ENCODE results near the gene CXCL6. TPM values are rescaled to one million over a fixed set of nuclear protein-coding genes. Genes with fewer than 3 reads are reported as not detected.

The CXCL6 gene
- total RNA-seq, 4 donors from 2014 or later, result 2.2 TPM; not detected in 3

- peaks cover 0 to 18% (median 0%) of the 10 kb centered on the region in 4 donors for H3K4me1 ChIP-seq
- no peak overlapping the region for H3K27ac ChIP-seq
- TF ChIP-seq EP300 (IDR thresholded peaks at IDR 0.05), result peak; percentile 57 to 77
- TF ChIP-seq POLR2A (IDR thresholded peaks at IDR 0.05), result no peak
- no peaks in the 10 kb centered on the region for H3K9me3 ChIP-seq
- 61 to 74% methylated on average over 2 of the region's 2 CpGs for WGBS, 2 donors
- H3K36me3 ChIP-seq, result no peaks in the 10 kb centered on the region
- H3K4me3 ChIP-seq, result no peak overlapping the region
- peaks cover 0 to 22% of the 10 kb centered on the region in 2 donors for H3K27me3 ChIP-seq
- no peak for DNase-seq (ENCODE audit: low spot score in 2 of 2)
Observed at GRCh38 chr4:73872316-73873108, 36.0 kb downstream of the CXCL6 start.

DNA sequence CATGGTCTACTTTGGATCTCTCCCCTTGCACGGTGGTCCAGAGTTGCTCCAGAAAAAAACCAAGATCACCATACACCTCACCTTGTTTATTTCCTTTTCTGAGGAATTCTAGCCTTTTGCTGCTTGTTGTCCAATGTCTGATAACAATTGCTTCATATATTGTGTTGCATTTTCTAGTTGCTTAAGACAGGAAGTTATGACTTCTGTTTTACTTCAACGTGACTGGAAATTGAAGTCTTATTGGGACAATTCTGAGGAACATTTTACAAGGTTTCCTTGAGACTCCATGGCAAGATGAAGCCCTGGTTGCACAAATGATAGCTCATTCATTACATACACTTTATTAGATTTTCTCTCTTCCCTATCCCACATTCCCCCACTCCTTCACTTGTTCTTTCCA is 37.9 kb downstream of the CXCL6 start:
- peaks cover 0 to 5% (median 0%) of the 10 kb centered on the region in 4 donors for H3K4me1 ChIP-seq
- H3K27ac ChIP-seq, result no peak overlapping the region
- peaks cover 0 to 17% of the 10 kb centered on the region in 2 donors for H3K27me3 ChIP-seq
- H3K9me3 ChIP-seq, result no peaks in the 10 kb centered on the region
- 77 to 84% methylated on average over 2 of the region's 2 CpGs for WGBS, 2 donors
- TF ChIP-seq EP300 (IDR thresholded peaks at IDR 0.05) (peak in 1 of 2 donors; percentile 39), POLR2A (IDR thresholded peaks at IDR 0.05) (no peak)
- H3K4me3 ChIP-seq, result no peak overlapping the region
- no peaks in the 10 kb centered on the region for H3K36me3 ChIP-seq
- no peak for DNase-seq (ENCODE audit: low spot score in 2 of 2)

DNA sequence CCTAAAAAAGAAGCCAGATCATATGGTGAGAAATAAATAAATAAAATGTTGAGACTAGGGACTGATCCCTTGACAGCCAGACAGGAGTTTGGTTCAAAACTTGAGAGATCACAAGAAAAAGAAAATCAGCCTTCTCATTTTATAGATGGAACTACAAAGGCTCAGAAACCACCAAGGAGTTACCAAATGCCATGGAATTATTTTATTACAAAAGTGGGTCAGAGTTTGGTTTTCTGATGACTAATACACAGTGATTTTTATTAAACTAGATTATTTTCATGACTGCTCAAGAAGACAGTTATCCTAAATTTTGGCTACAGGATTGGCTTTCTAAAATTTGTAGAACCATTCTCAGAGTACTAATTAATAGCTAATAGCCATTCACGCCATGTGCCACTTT is 38.9 kb downstream of the CXCL6 start:
- TF ChIP-seq POLR2A (IDR thresholded peaks at IDR 0.05), result no peak
- H3K36me3 ChIP-seq, result no peaks in the 10 kb centered on the region
- WGBS, 2 donors, result 93 to 97% methylated on average over 1 of the region's 1 CpG

GRCh38 chr4:73883306-73883705 is 46.8 kb downstream of the CXCL6 start:
- no peak overlapping the region for H3K27ac ChIP-seq
- 53 to 63% methylated on average over 1 of the region's 1 CpG for WGBS, 2 donors
- H3K4me1 ChIP-seq, result no peaks in the 10 kb centered on the region

More for the DNA sequence above, 38.9 kb downstream of the CXCL6 start:
- Histone ChIP-seq H3K4me3 (no peak overlapping the region), H3K27ac (no peak overlapping the region), H3K9me3 (no peaks in the 10 kb centered on the region), H3K4me1 (no peaks in the 10 kb centered on the region), H3K27me3 (peaks cover 0 to 8% of the 10 kb centered on the region in 2 donors)
- no peak for DNase-seq (ENCODE audit: low spot score in 2 of 2)

GRCh38 chr4:73885574-73886267 is 49.2 kb downstream of the CXCL6 start:
- Histone ChIP-seq H3K4me1 (no peaks in the 10 kb centered on the region), H3K4me3 (no peak overlapping the region), H3K9me3 (no peaks in the 10 kb centered on the region), H3K27me3 (no peaks in the 10 kb centered on the region), H3K27ac (no peak overlapping the region), H3K36me3 (no peaks in the 10 kb centered on the region)
- 84 to 87% methylated on average over 4 of the region's 4 CpGs for WGBS, 2 donors
- no peak for DNase-seq (ENCODE audit: low spot score in 2 of 2)
- TF ChIP-seq, protein P1, sequence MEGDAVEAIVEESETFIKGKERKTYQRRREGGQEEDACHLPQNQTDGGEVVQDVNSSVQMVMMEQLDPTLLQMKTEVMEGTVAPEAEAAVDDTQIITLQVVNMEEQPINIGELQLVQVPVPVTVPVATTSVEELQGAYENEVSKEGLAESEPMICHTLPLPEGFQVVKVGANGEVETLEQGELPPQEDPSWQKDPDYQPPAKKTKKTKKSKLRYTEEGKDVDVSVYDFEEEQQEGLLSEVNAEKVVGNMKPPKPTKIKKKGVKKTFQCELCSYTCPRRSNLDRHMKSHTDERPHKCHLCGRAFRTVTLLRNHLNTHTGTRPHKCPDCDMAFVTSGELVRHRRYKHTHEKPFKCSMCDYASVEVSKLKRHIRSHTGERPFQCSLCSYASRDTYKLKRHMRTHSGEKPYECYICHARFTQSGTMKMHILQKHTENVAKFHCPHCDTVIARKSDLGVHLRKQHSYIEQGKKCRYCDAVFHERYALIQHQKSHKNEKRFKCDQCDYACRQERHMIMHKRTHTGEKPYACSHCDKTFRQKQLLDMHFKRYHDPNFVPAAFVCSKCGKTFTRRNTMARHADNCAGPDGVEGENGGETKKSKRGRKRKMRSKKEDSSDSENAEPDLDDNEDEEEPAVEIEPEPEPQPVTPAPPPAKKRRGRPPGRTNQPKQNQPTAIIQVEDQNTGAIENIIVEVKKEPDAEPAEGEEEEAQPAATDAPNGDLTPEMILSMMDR (IDR thresholded peaks at IDR 0.05), result no peak
- TF ChIP-seq POLR2A (IDR thresholded peaks at IDR 0.05) (no peak), EP300 (IDR thresholded peaks at IDR 0.05) (no peak)

More at GRCh38 chr4:73883306-73883705, 46.8 kb downstream of the CXCL6 start:
- Histone ChIP-seq H3K36me3 (no peaks in the 10 kb centered on the region), H3K9me3 (no peaks in the 10 kb centered on the region), H3K27me3 (no peaks in the 10 kb centered on the region), H3K4me3 (no peak overlapping the region)
- DNase-seq (ENCODE audit: low spot score in 2 of 2), result no peak
- TF ChIP-seq, protein P1 (IDR thresholded peaks at IDR 0.05), result no peak
- TF ChIP-seq EP300 (IDR thresholded peaks at IDR 0.05) (no peak), POLR2A (IDR thresholded peaks at IDR 0.05) (no peak)

Other genes with a start within 250 kb of the CXCL6 start
- gene RASSF6, start 216.2 kb upstream of the CXCL6 start, total RNA-seq, result not detected
- 10 to 100 TPM in 1 of 4 donors, 1 to 10 TPM in 1, under 1 TPM in 2; 0.22 to 10.8 (median 1.3) TPM for gene CXCL8, start 96.1 kb upstream of the CXCL6 start, total RNA-seq
- gene PF4V1, start 16.6 kb downstream of the CXCL6 start, total RNA-seq, result not detected
- gene CXCL1, start 32.7 kb downstream of the CXCL6 start, total RNA-seq, result 1 to 10 TPM in 2 of 4 donors, under 1 TPM in 1, not detected in 1; 0.84 to 2.7 (median 1.3) TPM
- gene PF4, start 145.3 kb downstream of the CXCL6 start, total RNA-seq, result 1 to 10 TPM in 1 of 4 donors, not detected in 3; 5.4 TPM
- gene PPBP, start 151.5 kb downstream of the CXCL6 start, total RNA-seq, result 1 to 10 TPM in 2 of 4 donors, not detected in 2; 1.7 to 6.0 TPM
- gene CXCL5, start 162.0 kb downstream of the CXCL6 start, total RNA-seq, result under 1 TPM in 1 of 4 donors, not detected in 3; 0.22 TPM
- gene CXCL3, start 202.0 kb downstream of the CXCL6 start, total RNA-seq, result 1 to 10 TPM in 1 of 4 donors, not detected in 3; 1.5 TPM

Measured in tibial nerve (tissue), 4 donors.